Cardiac fibroblast (primary cell): ENCODE results near the gene XRCC1.
"Not testable (repeated sequence)": the region's sequence is repeated elsewhere in the genome, so short reads cannot be mapped to it uniquely, and the experiment has no call there.

ENCODE experiments used
- DNase-seq, 2 donors: peaks; one replicate each; pipeline versions ENCODE4 v3.0.0 to v3.0.0-alpha.2; 2010; ENCODE audit warnings: low read depth in 2 of 2
- H3K4me3 ChIP-seq, 2 donors: replicated peaks in 1 of 2; 1 replicate in 1 of 2; 2 replicates in 1 of 2; pipeline ENCODE4 v1.5.1; 2011; ENCODE audit warnings: low read depth in 2 of 2, low read length in 2 of 2, mild to moderate bottlenecking in 2 of 2, moderate library complexity in 1 of 2
- CTCF ChIP-seq: IDR thresholded peaks from one replicate; pipeline ENCODE4 v1.5.1; 2011; ENCODE audit warnings: low read depth, mild to moderate bottlenecking, low read length, inconsistent platforms

Gene XRCC1

GRCh38 chr19:43518051-43518450 lies 57.3 kb downstream of the XRCC1 start:
- no peak for DNase-seq
- no peak overlapping the region for H3K4me3 ChIP-seq
- TF ChIP-seq CTCF = no peak

- not testable (repeated sequence) for H3K4me3 ChIP-seq, DNase-seq
Observed at GRCh38 chr19:43512399-43512798, 62.9 kb downstream of the XRCC1 start.

GRCh38 chr19:43511324-43511723 lies 64.0 kb downstream of the XRCC1 start:
- H3K4me3 ChIP-seq = no peak overlapping the region
- TF ChIP-seq CTCF = no peak
- no peak for DNase-seq

GRCh38 chr19:43510713-43511112 lies 64.6 kb downstream of the XRCC1 start:
- no peak for DNase-seq
- no peak for TF ChIP-seq CTCF
- H3K4me3 ChIP-seq = no peak overlapping the region

GRCh38 chr19:43507880-43508279 lies 67.4 kb downstream of the XRCC1 start:
- DNase-seq = no peak
- H3K4me3 ChIP-seq = no peak overlapping the region
- no peak for TF ChIP-seq CTCF

GRCh38 chr19:43506629-43507028 lies 68.7 kb downstream of the XRCC1 start:
- DNase-seq = no peak
- no peak overlapping the region for H3K4me3 ChIP-seq
- TF ChIP-seq CTCF = no peak

GRCh38 chr19:43505941-43506340 lies 69.4 kb downstream of the XRCC1 start:
- TF ChIP-seq CTCF = no peak
- no peak overlapping the region for H3K4me3 ChIP-seq
- no peak for DNase-seq

GRCh38 chr19:43505186-43505456 lies 70.2 kb downstream of the XRCC1 start:
- no peak for TF ChIP-seq CTCF
- H3K4me3 ChIP-seq = no peak overlapping the region
- DNase-seq = no peak
